LNCAP (cell line): ENCODE results near the gene RALGDS.

Experiments used
- TF ChIP-seq, protein P1 (sequence below): fragments of 450-650 bp; IDR thresholded peaks from 2 replicates; pipeline ENCODE4 v1.5.1; 2017; ENCODE audit warnings: mild to moderate bottlenecking

The RALGDS gene

DNA sequence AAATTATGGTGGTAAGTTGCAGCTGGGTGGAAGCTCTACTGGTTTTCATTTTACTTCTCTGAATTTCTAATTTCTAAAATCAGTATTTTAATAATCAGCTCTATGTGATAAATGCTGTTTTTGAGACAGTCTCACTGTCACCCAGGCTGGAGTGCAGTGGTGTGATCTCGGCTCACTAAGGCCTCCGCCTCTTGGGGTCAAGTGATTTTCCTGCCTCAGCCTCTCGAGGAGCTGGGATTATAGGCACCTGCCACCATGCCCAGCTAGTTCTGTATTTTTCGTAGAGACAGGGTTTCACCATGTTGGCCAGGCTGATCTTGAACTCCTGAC lies 1.5 kb upstream of the RALGDS start:
- TF ChIP-seq, protein P1, sequence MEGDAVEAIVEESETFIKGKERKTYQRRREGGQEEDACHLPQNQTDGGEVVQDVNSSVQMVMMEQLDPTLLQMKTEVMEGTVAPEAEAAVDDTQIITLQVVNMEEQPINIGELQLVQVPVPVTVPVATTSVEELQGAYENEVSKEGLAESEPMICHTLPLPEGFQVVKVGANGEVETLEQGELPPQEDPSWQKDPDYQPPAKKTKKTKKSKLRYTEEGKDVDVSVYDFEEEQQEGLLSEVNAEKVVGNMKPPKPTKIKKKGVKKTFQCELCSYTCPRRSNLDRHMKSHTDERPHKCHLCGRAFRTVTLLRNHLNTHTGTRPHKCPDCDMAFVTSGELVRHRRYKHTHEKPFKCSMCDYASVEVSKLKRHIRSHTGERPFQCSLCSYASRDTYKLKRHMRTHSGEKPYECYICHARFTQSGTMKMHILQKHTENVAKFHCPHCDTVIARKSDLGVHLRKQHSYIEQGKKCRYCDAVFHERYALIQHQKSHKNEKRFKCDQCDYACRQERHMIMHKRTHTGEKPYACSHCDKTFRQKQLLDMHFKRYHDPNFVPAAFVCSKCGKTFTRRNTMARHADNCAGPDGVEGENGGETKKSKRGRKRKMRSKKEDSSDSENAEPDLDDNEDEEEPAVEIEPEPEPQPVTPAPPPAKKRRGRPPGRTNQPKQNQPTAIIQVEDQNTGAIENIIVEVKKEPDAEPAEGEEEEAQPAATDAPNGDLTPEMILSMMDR = no peak

DNA sequence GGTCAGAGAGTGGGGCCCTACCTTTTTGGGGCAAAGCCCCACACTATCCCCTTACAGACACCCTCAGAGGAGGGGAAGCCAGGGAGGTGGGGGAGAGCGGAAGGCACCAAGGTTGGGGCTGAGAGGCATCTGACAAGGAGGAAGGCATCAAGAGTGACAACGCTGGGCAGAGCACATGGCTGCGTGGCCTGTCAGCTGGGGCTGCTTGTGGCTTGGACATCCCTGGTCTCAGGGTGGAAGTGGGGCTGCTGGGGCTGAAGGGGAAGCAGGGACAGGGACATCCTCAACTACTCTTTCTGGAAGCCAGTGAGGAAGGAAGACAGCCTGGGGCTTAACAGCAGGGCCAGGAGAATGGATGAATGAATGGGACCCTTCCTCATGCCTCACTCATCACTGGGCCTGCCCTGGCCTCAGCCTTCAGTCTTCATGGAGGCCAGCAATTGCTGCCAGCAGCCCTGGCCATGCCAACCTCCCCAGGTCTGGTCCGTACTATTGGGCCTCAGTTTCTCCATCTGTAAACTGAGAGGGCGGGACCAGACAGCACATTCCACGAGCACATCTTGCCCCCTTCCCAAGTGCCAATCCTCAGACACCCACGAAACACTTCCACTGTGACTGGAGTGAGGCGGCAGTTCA lies 993 bp upstream of the RALGDS start:
- TF ChIP-seq, protein P1 = no peak

DNA sequence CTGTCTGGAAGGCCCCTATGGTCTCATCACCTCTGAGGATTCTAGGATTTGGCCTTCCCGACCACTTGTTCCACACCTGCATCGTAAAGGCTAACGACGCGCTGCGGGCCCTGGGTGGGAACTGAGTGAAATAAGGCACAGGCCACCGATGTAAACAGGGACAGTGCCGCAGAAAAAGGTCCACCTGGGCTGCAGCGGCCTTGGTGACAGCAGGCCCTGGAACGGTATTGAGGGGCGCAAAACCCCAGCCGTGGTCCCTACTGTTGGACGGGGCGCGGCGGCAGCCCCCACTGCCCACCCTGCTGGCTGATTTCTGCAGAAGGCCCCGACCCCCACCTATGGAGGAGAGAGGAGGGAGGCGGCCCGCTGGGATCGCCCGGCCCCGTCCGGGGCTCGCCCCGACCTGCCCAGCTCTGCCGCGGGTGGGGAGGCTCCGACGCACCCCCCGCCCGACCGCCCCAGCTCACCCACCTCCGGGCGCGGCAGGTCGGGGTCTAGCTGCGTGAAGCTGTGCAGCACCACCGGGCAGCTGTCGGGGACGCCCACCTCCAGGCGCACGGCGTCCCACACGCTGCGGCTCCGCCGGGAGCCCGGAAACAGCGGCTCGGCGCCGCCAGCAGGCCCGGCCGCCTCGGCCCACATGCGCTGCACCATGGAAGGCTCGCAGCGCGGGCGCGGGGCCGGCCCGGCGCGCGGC lies 391 bp downstream of the RALGDS start:
- TF ChIP-seq, protein P1 = no peak

DNA sequence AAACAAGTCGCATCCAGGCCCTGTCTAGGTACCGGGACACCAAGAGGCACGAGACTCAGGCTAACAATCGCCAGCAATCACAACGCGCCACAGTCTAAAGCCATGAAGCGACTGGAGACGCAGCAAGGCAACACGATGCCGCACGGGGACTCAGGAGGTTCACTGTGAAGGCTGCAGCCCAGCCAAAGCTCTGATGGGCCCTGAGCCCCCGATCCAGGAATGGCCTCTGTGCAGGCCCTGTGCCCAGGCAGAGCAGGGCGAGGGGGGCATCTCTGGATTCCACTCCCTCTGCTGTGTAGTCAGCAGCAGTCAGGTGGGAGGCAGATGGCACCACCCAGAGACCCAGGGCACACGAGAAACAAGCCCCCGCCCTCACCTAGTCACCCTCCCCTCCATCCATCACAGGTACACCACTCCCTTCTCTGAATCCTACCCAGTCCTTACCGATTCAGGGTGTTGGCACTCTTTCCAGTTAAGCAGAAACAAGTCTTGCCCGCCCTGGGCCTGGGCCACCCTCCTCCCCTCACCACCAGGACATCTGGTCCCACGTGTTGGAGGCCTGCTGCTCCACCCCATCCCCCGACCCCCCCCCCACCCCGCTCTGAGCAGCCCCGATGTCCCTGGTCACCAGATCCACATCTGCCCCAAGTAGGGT lies 1.1 kb downstream of the RALGDS start:
- TF ChIP-seq, protein P1 = no peak

DNA sequence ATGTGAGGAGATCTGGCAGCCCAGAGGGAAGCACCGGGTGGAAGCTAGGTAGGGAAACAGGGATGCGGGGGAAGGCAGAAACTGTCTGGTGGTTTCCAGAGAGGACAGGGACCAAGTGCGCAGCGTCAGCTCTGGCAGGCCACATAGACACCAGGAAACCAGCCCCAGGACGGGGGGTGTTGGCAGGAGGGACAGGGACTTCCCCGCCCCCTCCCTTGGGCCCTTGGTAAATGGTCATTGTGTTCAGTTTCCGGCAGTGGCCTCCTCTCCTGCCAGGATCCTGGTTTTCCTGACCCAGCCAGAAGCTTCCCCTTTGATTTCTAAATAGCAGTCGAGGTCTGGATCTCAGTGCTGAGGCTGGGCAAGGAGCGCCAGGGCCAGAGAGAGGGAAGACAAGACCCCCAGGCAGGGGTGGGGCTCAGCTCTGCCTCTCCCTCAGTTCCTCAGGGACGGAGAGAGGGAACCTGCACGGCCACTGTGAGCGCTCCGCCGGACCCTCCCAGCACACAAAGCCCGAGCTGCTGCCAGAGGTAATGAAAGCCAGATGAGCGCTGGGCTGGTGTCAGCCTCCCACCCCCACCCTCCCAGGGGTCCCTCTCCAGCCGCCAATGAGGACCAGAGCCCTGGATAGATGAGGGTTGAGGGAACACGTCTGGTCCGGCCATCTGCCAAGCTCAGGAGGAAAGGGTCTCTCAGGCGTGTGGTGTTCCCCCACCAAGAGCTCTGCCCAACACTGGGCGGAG lies 1.8 kb downstream of the RALGDS start:
- TF ChIP-seq, protein P1 = no peak

DNA sequence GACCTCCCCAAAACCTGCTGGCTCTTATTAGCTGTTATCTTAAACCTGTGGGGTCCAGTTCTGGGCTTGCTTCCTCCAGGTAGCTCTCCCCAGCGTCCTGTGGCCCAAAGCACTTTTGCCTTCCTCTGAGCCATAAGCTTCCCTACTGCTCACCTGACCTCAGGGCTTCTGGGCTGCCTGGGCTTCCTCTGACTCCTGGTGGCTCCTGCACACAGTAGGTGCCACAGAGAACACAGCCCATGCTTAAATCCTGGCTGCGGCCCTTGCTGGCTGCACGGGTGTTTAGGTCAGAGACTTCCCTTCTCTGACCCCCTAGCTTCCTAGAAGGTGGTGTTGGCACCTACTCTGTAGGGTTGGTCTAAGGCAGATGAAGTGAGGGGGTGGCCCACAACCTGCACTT lies 2.5 kb downstream of the RALGDS start:
- TF ChIP-seq, protein P1 = no peak

DNA sequence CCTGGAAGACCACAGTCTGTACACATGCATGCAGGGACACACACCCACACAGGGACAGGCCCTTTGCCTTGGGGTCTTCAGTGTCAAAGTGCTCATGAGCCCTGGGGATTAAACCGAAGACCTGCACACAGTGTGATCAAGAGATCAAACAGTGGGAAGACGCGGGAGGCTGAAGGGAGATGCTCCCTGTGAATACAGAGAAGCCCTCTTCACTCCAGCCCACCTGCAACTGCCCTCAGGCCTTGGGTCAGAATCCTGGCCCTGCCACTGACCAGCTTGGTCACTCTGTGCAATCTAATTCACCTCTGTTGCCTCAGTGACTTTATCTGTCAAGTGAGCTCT lies 2.9 kb downstream of the RALGDS start:
- TF ChIP-seq, protein P1 = no peak
